WI38 (cell line): ENCODE data around the gene ZNF19.

Experiments
- H3K4me3 ChIP-seq: 2 replicates; pipeline ENCODE4 v1.5.1; 2011; ENCODE audit warnings: low read depth, mild to moderate bottlenecking, control low read depth, low read length
- TF ChIP-seq, protein P1 (sequence below): IDR thresholded peaks from 2 replicates; pipeline ENCODE4 v1.5.1; 2012; ENCODE audit warnings: low read depth, mild to moderate bottlenecking, control low read depth, low read length

Gene ZNF19

GRCh38 chr16:71426069-71426879, 62.9 kb downstream of the ZNF19 start:
- peak overlapping the region; percentile 44; the same call in 1 of the 2 replicates for H3K4me3 ChIP-seq
- TF ChIP-seq, protein P1, sequence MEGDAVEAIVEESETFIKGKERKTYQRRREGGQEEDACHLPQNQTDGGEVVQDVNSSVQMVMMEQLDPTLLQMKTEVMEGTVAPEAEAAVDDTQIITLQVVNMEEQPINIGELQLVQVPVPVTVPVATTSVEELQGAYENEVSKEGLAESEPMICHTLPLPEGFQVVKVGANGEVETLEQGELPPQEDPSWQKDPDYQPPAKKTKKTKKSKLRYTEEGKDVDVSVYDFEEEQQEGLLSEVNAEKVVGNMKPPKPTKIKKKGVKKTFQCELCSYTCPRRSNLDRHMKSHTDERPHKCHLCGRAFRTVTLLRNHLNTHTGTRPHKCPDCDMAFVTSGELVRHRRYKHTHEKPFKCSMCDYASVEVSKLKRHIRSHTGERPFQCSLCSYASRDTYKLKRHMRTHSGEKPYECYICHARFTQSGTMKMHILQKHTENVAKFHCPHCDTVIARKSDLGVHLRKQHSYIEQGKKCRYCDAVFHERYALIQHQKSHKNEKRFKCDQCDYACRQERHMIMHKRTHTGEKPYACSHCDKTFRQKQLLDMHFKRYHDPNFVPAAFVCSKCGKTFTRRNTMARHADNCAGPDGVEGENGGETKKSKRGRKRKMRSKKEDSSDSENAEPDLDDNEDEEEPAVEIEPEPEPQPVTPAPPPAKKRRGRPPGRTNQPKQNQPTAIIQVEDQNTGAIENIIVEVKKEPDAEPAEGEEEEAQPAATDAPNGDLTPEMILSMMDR = no peak

DNA sequence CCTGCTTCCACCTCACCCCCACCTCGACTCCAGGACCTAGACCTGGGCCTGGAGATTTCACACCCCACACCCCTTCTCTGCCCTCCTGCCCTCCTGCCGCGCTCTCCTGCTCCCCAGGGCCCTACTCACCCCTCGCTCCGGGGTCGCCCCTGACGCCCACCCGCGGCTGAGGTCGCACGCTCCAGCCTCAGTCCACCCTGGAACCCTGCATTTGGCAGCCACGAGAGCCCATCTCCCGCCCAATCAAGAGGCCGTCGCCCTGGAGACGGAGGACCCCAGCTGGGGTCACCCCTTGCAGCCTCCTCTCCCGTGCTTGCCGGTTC, 63.4 kb downstream of the ZNF19 start:
- TF ChIP-seq, protein P1 = no peak
- H3K4me3 ChIP-seq = peak overlapping the region; percentile 44; the same call in 1 of the 2 replicates

GRCh38 chr16:71424626-71425025, 64.5 kb downstream of the ZNF19 start:
- no peak overlapping the region for H3K4me3 ChIP-seq
- TF ChIP-seq, protein P1 = no peak

- TF ChIP-seq, protein P1 = no peak
- no peak overlapping the region for H3K4me3 ChIP-seq
Measured at GRCh38 chr16:71423865-71424264, 65.3 kb downstream of the ZNF19 start.
